ENCODE results near the gene DNM3.

- TF ChIP-seq POLR2A (IDR thresholded peaks at IDR 0.05; ENCODE audit: extremely low read depth, insufficient read length) (no peak), CTCF (IDR thresholded peaks at IDR 0.05; ENCODE audit: low read depth, low read length) (no peak), MYC (IDR thresholded peaks at IDR 0.05; ENCODE audit: low read depth, low read length) (no peak), MAX (IDR thresholded peaks at IDR 0.05; ENCODE audit: low read depth, low read length) (no peak)
These were observed 618.9 kb downstream of the DNM3 start for GRCh38 chr1:172460177-172460576.
